Activated T-cell treated with anti-CD3 and anti-CD28 coated beads, Interleukin-2, amount 50 U/mL, for 4 hours (primary cell): ENCODE data around the gene SERPINF2. TPM values are rescaled to one million over a fixed set of nuclear protein-coding genes. Genes with fewer than 3 reads are reported as not detected.
"Not testable (repeated sequence)": the region's sequence is repeated elsewhere in the genome, so short reads cannot be mapped to it uniquely, and the experiment has no call there.

ENCODE experiments used
- ATAC-seq, 2 donors: fragments of 200-7000 bp; cut with Tn5 transposase; one replicate each; pipeline ENCODE4 v1.10.0; 2021
- DNase-seq: peaks from one replicate; pipeline ENCODE4 v3.0.0-alpha.2; 2020
- H3K27me3 Mint-ChIP-seq: one replicate; pipeline ENCODE4 v1.8.0; 2021; ENCODE audit warnings: low read depth, mixed read lengths
- H3K36me3 Mint-ChIP-seq: one replicate; pipeline ENCODE4 v1.8.0; 2022; ENCODE audit warnings: mixed read lengths; ENCODE audit not compliant: insufficient read depth
- H3K4me1 Mint-ChIP-seq: one replicate; pipeline ENCODE4 v1.8.0; 2021; ENCODE audit warnings: low read depth, mixed read lengths
- H3K4me3 Mint-ChIP-seq: one replicate; pipeline ENCODE4 v1.8.0; 2021; ENCODE audit warnings: mild to moderate bottlenecking, moderate library complexity, mixed read lengths
- H3K9me3 Mint-ChIP-seq: one replicate; pipeline ENCODE4 v1.8.0; 2021; ENCODE audit warnings: mixed read lengths
- total RNA-seq, 3 donors: library from RNA; stranded (reverse); gene quantifications; one replicate each; pipeline ENCODE4 v1.2.1, GENCODE V29; 2021

The SERPINF2 gene
- total RNA-seq, 3 donors from 2014 or later: 0.45 to 0.60 (median 0.56) TPM

DNA sequence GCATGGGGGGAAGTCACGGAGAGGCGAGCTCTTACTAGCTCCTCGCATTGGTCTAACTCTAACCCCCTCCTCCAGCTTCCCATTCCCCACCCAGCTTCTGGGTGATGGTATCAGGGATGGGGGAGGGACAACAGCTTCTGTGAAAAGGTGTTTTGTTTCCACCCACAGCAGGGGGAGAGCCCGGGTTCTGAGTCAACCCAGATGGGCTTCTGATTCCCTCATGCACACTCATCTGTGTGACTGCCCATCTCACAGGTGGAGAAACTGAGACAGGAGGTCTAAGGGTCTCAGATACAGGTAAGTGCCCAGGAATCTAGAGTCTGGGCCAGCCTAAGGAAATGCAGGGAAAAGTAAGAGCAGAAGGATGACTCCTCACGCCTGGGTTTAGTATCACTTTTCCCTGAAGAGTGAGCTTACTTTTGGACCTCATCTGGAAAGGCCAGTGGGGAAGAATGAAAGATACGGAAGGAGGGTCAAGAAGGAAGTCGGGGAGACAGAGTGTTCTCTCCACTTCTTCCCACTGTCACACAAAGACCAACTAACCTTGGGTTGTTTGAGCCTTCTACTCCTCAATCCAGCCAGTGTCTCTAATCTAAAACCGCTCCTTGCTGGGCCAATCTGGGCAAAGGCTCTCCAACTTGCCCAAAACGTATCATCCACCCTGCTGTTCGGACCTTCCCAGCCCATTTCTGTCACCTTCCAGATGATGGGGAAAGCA is 29.4 kb upstream of the SERPINF2 start:
- peak overlapping the region; percentile 26 for H3K4me3 Mint-ChIP-seq
- peaks cover 5% of the 10 kb centered on the region for H3K36me3 Mint-ChIP-seq
- no peaks in the 10 kb centered on the region for H3K9me3 Mint-ChIP-seq
- no peak for ATAC-seq
- peaks cover 32% of the 10 kb centered on the region for H3K4me1 Mint-ChIP-seq
- no peak for DNase-seq
- H3K27me3 Mint-ChIP-seq: peaks cover 5% of the 10 kb centered on the region

DNA sequence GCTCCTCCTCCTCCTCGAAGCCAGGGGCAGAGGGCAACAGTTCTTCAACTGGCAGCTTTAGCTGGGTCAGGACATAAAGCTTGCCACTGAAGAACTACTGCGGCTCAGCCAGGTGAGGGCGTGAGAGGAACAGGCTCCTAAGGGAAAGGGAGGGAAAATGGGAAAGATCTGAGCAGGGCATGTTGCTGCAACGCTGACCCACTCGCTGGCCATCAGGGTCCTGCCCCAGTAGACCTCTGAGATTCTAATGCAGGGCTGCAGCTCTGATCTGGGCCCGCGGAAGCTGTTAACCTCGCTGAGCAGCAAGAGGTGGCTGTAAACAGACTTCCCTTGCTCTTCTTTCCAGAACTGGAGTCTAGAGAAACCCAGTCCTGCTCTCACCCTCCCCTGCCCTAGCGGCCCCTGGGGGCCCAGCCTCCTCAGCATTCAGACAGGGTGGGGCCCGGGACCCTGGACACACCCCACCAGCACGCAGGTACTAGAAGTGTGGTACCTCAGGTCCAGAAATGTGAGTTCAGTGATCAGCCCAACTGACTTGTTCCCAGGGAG is 28.7 kb upstream of the SERPINF2 start:
- Mint-ChIP-seq H3K9me3 (no peaks in the 10 kb centered on the region), H3K36me3 (peaks cover 5% of the 10 kb centered on the region), H3K4me3 (peak overlapping the region; percentile 73), H3K27me3 (peaks cover 2% of the 10 kb centered on the region), H3K4me1 (peaks cover 32% of the 10 kb centered on the region)
- ATAC-seq (no peak), DNase-seq (no peak)

DNA sequence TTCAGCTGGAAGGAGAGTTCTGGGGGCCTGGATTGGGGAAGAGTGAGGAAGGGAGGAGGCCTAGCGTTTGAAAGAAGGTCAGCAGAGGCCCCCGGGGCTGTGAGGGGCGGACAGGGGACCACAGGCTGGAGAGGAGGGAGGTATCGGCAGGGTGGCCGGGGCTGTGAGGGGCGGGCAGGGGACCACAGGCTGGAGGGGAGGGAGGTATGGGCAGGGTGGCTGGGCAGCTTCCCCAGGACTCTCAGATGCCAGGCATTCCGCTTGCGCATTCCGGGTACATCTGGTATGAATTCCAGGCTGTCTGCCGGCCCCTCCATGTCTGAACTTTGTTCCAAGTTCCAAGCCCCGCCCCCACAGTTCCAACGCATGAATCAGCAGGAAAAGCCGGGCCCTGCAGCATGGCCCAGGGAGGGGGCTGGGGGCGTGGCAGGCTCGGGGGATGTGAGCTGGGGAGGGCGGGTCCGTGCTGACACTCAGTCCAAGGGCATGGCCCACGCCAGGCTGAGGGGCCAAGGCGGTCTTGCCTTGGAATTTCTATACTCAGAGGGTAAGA is 28.2 kb upstream of the SERPINF2 start:
- ATAC-seq: no peak

DNA sequence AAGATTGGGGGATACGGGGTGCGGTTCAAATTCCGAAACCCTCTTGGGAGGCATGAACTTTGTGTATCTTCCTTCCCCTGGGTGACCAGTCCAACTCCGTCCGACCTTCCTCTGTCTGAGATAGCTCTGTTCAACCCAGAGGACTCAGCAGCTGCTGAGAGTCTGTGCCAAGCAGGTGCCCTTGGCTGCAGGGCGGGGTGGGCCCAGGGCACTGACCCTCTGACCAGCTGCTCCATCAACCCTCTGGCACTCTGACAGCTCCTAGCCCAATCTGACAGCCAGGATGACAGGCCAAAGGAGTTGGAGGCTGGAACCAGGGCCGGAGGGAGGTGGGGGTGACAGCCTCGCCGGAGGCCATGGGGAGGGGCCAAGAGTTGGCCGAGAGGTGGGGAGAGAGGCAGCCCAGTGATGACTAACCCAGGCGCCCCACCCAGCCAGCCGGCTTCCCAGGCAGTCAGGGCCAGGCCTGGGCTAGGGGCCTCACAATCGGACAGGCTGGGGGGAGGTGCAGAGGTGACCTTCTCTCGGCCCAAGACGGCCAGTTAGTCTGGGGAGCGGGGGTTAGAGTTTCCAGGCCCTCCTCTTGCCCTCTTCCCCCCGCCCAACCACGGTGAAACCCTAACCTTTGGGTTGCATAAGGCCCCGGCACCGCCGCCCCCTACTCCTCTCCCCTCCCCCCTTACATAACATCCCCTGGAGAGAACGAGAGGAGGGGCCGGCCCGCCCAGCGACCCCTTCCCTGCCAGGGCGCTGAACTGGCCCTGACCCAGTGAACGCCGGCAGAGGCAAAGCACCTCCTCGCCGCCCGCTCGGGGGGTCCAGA is 27.5 kb upstream of the SERPINF2 start:
- Mint-ChIP-seq H3K4me1 (peaks cover 31% of the 10 kb centered on the region), H3K36me3 (peaks cover 5% of the 10 kb centered on the region), H3K9me3 (no peaks in the 10 kb centered on the region), H3K4me3 (peak overlapping the region; percentile 76), H3K27me3 (no peaks in the 10 kb centered on the region)
- ATAC-seq: no peak
- peak; percentile 49 for DNase-seq

More for the DNA sequence above, 28.2 kb upstream of the SERPINF2 start:
- no peaks in the 10 kb centered on the region for H3K9me3 Mint-ChIP-seq
- peak overlapping the region; percentile 76 for H3K4me3 Mint-ChIP-seq
- no peaks in the 10 kb centered on the region for H3K27me3 Mint-ChIP-seq
- H3K4me1 Mint-ChIP-seq: peaks cover 31% of the 10 kb centered on the region
- no peak for DNase-seq
- peaks cover 5% of the 10 kb centered on the region for H3K36me3 Mint-ChIP-seq

DNA sequence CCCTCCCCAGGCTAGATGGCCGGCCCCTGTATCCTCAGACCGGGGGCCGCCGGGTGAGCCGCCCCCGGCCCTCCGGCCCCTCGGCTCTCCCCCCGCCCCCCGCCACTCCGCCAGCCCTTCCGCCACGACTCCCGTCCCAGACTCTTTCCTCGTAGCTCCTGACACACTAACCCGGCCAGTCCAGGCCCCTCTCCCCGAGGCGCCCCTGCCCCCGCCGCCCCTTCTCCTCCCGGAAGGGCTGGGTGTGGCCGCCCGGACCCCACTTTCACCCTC is 26.9 kb upstream of the SERPINF2 start:
- peaks cover 29% of the 10 kb centered on the region for H3K4me1 Mint-ChIP-seq
- ATAC-seq: no peak
- no peaks in the 10 kb centered on the region for H3K27me3 Mint-ChIP-seq
- peaks cover 5% of the 10 kb centered on the region for H3K36me3 Mint-ChIP-seq
- no peaks in the 10 kb centered on the region for H3K9me3 Mint-ChIP-seq
- DNase-seq: no peak
- H3K4me3 Mint-ChIP-seq: peak overlapping the region; percentile 93

DNA sequence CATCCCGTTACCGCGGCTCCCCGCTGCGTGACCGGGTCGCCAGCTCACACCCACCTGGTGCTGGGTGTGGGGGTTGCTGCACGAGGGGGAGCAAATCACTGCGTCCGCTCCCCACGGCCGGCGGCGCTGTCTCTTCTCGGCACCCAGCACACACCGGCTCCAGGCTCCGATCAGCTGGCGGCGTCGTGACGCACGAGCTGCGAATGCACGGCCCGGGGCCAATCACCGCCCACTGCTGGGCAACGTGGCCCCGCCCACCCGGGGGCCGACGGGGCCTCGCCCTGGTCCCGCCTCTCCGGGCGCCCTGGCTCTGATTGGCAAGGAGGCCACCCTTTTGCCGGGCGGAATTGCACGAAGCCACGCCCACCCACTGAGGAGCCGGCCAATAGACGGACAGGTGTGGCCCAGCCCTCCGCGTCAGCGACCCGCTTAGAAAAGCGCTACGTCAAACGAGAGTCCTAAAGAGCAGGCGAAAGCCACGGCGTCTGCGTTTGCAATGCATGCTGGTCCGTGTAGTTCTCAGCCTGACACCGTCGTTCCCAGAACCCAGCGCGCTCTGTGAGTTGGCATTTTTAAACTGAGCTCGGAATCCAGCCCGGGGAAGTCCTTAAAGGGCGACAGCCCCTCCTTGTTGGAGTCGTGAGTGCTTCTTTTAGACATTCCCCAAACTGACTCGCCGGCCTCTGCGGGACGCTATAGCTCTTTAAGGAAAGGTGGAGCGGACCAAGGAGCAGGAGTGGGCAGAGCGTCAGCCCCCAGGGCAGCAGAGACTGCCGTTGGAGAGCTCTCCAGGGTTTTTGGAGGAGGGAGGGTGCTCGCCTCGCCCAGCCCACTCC is 26.4 kb upstream of the SERPINF2 start:
- ATAC-seq: peak; percentile 87 to 88
- Mint-ChIP-seq H3K27me3 (no peaks in the 10 kb centered on the region), H3K9me3 (no peaks in the 10 kb centered on the region), H3K4me3 (peak overlapping the region; percentile 93), H3K4me1 (peaks cover 28% of the 10 kb centered on the region), H3K36me3 (peaks cover 5% of the 10 kb centered on the region)
- DNase-seq: peak; percentile 100

DNA sequence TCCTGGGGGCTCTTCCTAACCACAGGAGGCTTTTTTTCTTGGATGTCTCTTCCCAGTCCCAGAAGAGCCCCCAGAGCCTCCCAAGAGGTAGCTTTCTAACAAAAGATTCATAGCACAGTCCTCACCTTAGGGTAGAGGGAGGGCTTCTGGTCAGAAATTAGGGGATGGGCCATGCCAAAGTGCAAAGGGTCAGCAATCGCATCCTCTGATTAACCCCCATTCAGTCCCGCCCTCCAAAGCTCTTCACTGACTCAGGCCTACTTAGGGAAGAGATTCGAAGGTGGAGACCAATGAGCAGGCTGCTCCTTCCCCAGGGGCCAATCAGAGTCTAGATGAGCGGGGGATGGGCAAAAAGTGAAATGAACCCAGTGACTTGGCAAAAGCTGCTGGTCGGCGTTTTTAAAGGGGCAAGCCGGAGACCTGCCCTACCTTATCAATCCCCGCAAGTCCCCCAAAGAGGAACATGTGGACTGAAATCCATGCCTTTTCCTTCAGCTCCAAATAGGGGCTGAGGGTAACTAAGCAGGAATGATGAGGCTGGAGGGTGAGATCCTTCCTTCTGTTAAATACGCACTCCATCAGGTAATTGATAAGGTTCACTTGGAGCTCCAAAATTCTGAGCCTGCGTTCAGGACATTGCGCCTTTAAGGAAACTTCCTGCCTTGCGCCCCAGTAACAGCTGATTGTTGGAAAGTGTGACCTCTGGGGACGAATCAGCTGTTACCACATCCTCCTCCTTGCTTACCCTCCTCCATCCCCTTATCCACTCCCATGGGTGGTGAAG is 25.6 kb upstream of the SERPINF2 start:
- H3K4me3 Mint-ChIP-seq: peak overlapping the region; percentile 93
- ATAC-seq: peak; percentile 66 to 70
- no peaks in the 10 kb centered on the region for H3K9me3 Mint-ChIP-seq
- H3K36me3 Mint-ChIP-seq: peaks cover 3% of the 10 kb centered on the region
- peak; percentile 72 for DNase-seq
- H3K27me3 Mint-ChIP-seq: no peaks in the 10 kb centered on the region
- peaks cover 23% of the 10 kb centered on the region for H3K4me1 Mint-ChIP-seq

DNA sequence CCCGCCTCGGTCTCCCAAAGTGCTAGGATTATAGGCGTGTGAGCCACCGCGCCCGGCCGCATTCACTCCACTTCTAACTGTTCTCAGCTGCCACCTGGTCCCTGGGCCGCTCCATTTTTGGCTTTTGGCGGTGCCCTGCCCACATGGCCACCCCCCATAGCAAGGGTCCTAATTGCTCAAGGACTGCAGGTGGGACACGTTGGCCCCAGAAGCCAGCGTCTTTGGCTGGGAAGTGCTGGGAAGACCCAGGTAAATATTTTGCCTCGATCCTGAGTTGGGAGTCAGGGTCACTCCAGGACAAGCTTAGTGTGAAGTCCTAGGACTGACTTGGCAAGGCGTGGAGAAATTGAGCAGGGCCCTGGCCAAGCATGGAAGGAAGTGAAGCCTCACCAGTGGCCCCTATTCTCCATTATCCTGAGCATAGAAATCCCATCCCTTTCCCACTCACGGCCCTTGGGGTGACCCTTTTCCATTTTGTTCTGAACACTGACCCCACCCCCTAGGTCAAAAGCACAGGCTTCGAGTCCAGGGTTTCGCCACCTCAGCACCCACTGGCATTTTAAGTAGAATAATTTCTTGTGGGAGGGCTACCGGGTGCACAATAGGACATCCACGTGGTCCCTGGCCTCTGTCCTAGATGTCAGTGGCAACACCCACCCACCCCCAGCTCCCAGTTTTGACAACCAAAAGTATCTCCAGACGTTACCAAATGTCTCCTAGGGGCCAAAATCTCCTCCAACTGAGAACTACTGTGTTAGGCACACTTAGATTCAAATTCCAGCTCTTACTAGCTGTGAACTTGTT is 24.1 kb upstream of the SERPINF2 start:
- Mint-ChIP-seq H3K36me3 (no peaks in the 10 kb centered on the region), H3K9me3 (no peaks in the 10 kb centered on the region), H3K4me1 (peaks cover 37% of the 10 kb centered on the region), H3K27me3 (no peaks in the 10 kb centered on the region), H3K4me3 (peak overlapping the region; percentile 93)
- DNase-seq (no peak), ATAC-seq (no peak)

DNA sequence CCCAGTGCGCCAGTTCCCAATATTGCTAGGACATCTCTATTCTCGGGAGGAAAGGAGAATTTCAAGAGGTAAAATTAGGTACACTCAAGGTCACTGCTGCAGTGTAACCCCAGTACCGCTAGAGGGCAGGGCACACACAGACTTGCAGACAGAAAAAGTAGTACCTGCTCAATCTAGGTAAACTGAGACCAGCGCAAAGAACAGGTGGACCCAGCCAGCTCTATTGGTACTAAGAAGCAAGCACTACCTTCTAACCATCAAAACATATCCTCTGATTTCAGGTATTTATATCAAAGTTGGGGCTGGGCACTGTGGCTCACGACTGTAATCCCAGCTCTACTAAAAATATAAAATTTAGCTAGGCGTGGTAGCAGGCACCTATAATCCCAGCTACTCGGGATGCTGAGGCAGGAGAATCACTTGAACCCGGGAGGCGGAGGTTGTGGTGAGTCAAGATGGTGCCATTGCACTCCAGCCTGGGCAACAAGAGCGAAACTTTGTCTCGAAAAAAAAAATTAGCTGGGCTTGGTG is 21.8 kb upstream of the SERPINF2 start:
- H3K36me3 Mint-ChIP-seq: peaks cover 2% of the 10 kb centered on the region
- DNase-seq (peak; percentile 69), ATAC-seq (no peak)
- no peak overlapping the region for H3K4me3 Mint-ChIP-seq
- peaks cover 44% of the 10 kb centered on the region for H3K4me1 Mint-ChIP-seq
- no peaks in the 10 kb centered on the region for H3K9me3 Mint-ChIP-seq
- H3K27me3 Mint-ChIP-seq: no peaks in the 10 kb centered on the region

DNA sequence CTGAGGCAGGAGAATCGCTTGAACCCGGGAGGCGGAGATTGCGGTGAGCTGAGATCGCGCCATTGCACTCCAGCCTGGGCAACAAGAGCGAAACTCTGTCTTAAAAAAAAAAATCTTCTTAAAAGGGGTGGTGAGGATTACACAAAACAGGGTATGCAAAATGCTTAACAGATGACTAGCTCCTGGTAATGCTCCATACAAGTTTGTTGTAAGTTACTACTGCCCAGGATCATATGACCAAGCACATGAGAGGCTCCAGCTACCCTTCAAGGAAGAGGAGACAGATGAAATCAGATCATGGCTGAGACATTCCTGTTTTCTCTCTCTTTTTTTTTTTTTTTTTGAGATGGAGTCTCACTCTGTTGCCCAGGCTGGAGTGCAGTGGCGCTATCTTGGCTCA is 20.6 kb upstream of the SERPINF2 start:
- not testable (repeated sequence) for H3K4me3 Mint-ChIP-seq, ATAC-seq, H3K36me3 Mint-ChIP-seq, H3K27me3 Mint-ChIP-seq, H3K9me3 Mint-ChIP-seq, DNase-seq
- H3K4me1 Mint-ChIP-seq: peaks cover 43% of the 10 kb centered on the region

DNA sequence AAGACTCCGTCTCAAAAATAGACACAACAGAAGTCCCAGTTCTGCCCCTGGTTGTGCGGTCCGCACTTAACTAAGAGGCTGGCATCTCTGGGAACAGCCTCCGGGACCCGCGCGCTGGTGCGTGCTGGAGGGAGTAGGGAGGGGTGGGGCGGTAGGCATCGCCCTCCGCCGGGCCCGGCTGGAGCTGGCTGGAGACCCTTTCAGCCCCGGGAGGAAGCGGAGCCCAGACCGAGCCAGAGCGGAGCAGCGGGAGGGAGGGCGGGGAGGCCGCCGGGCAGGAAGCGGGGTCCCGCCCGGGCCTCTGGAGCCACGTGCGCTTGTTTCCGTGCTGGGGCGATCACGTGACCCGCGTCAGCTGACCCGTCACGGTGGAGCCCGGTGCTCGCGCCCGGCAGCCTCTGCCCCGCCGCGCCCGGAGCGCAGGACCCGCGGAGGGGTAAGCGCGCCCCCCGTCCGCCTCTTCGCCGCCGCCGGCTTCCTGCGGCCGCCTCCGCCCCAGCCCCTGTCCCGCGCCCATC is 18.3 kb upstream of the SERPINF2 start, which contains the start of gene WDR81:
WDR81 (plus strand) TSS at position 354 of the 518 bp plus-strand sequence. CDS start 256 bp downstream, outside the sequence.
- H3K4me1 Mint-ChIP-seq: peaks cover 41% of the 10 kb centered on the region
- H3K9me3 Mint-ChIP-seq: no peaks in the 10 kb centered on the region
- peaks cover 7% of the 10 kb centered on the region for H3K36me3 Mint-ChIP-seq
- DNase-seq (peak; percentile 83), ATAC-seq (peak; percentile 89 to 92)
- H3K4me3 Mint-ChIP-seq: peak within 1 kb of the TSS; percentile 75
- H3K27me3 Mint-ChIP-seq: no peaks in the 10 kb centered on the region

DNA sequence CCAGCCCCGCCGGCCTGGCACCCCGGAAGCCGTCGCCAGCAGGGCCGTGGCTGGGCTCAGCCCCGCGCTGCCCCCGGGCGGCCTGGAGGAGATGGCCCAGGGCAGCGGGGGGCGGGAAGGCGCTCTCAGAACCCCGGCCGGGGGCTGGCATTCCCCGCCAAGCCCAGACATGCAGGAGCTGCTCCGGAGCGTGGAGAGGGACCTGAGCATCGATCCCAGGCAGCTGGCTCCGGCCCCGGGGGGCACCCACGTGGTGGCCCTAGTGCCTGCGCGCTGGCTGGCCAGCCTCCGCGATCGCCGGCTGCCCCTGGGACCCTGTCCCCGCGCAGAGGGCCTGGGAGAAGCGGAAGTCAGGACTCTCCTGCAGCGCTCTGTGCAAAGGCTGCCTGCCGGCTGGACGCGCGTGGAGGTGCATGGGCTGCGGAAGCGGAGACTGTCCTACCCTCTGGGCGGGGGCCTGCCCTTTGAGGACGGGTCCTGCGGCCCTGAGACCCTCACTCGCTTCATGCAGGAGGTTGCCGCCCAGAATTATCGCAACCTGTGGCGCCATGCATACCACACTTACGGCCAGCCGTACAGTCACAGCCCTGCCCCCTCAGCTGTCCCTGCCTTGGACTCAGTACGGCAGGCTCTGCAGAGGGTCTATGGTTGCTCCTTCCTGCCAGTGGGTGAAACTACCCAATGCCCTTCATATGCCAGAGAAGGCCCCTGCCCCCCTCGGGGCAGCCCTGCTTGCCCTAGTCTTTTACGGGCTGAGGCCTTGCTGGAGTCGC is 17.6 kb upstream of the SERPINF2 start:
- Mint-ChIP-seq H3K4me1 (peaks cover 46% of the 10 kb centered on the region), H3K4me3 (peak overlapping the region; percentile 69)
- DNase-seq: no peak

More for the DNA sequence above, 17.6 kb upstream of the SERPINF2 start:
- Mint-ChIP-seq H3K36me3 (peaks cover 12% of the 10 kb centered on the region), H3K27me3 (no peaks in the 10 kb centered on the region), H3K9me3 (no peaks in the 10 kb centered on the region)
- peak; percentile 64 to 73 for ATAC-seq
